Measurements from ENCODE around the gene NKTR. TPM values are rescaled to one million over a fixed set of nuclear protein-coding genes. Genes with fewer than 3 reads are reported as not detected.

NKTR gene
- total RNA-seq, 4 donors from 2014 or later, result 47.7 to 328 (median 66.8) TPM

DNA sequence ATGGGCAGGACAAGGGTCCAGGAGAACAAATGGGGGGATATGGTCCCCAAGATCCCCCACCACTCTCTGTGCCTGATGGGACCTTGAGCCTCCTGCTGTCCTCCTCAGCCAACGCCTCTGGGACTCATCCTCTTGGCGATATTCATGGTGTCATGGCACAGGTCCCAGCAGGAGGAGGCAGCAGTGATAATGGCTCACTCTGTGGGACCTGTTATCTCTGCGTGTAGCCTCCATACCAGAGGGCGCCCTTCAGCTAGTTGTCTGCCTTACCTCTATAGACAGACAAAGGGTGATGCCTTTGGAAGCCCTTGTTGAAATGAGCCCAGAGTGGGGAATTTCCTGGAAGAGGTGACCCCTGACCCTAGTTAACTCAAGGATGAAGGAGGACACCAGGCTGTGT lies 60.4 kb downstream of the NKTR start:
- DNase-seq (ENCODE audit: low spot score in 2 of 2), result no peak
- no peak for TF ChIP-seq POLR2AphosphoS5 (IDR thresholded peaks at IDR 0.05)
- TF ChIP-seq EP300 (IDR thresholded peaks at IDR 0.05), result no peak
- TF ChIP-seq, protein P1, sequence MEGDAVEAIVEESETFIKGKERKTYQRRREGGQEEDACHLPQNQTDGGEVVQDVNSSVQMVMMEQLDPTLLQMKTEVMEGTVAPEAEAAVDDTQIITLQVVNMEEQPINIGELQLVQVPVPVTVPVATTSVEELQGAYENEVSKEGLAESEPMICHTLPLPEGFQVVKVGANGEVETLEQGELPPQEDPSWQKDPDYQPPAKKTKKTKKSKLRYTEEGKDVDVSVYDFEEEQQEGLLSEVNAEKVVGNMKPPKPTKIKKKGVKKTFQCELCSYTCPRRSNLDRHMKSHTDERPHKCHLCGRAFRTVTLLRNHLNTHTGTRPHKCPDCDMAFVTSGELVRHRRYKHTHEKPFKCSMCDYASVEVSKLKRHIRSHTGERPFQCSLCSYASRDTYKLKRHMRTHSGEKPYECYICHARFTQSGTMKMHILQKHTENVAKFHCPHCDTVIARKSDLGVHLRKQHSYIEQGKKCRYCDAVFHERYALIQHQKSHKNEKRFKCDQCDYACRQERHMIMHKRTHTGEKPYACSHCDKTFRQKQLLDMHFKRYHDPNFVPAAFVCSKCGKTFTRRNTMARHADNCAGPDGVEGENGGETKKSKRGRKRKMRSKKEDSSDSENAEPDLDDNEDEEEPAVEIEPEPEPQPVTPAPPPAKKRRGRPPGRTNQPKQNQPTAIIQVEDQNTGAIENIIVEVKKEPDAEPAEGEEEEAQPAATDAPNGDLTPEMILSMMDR (IDR thresholded peaks at IDR 0.05), result no peak
- TF ChIP-seq POLR2A (IDR thresholded peaks at IDR 0.05), result no peak
- Histone ChIP-seq H3K27me3 (no peaks in the 10 kb centered on the region), H3K36me3 (peaks cover 7% of the 10 kb centered on the region), H3K4me3 (no peak overlapping the region), H3K4me1 (peaks cover 14% of the 10 kb centered on the region), H3K27ac (no peak overlapping the region), H3K9me3 (no peaks in the 10 kb centered on the region)
- WGBS, result no CpG with 5 or more reads among the region's 4 CpGs

DNA sequence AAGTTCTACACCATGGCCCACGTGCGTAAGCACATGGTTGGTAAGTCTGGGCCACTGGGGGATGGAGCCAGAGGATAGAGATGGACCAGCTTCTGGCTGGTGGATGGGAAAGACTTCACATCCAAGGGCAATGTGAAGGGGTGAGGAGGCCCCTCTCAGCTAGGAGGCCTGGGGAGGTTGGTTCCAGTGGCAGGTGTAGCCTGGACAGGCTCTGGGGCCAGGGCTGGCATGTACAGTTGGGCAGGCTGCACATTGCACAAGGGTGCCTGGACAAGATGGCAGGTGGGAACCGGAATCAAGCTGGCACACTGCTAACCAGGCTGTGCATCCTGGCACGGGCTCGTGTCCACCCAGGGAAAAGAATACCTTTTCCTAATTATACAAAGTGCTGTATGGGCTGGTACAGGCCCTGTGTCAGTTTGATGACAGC lies 61.1 kb downstream of the NKTR start:
- TF ChIP-seq, protein P1 (IDR thresholded peaks at IDR 0.05), result no peak
- TF ChIP-seq POLR2A (IDR thresholded peaks at IDR 0.05) (no peak), EP300 (IDR thresholded peaks at IDR 0.05) (no peak), POLR2AphosphoS5 (IDR thresholded peaks at IDR 0.05) (no peak)
- no peak overlapping the region for H3K4me3 ChIP-seq
- H3K9me3 ChIP-seq, result no peaks in the 10 kb centered on the region
- no peaks in the 10 kb centered on the region for H3K27me3 ChIP-seq
- WGBS, result 83% methylated on average over 5 of the region's 5 CpGs
- DNase-seq (ENCODE audit: low spot score in 2 of 2), result no peak
- no peak overlapping the region for H3K27ac ChIP-seq
- peaks cover 7% of the 10 kb centered on the region for H3K36me3 ChIP-seq
- peaks cover 16% of the 10 kb centered on the region for H3K4me1 ChIP-seq

DNA sequence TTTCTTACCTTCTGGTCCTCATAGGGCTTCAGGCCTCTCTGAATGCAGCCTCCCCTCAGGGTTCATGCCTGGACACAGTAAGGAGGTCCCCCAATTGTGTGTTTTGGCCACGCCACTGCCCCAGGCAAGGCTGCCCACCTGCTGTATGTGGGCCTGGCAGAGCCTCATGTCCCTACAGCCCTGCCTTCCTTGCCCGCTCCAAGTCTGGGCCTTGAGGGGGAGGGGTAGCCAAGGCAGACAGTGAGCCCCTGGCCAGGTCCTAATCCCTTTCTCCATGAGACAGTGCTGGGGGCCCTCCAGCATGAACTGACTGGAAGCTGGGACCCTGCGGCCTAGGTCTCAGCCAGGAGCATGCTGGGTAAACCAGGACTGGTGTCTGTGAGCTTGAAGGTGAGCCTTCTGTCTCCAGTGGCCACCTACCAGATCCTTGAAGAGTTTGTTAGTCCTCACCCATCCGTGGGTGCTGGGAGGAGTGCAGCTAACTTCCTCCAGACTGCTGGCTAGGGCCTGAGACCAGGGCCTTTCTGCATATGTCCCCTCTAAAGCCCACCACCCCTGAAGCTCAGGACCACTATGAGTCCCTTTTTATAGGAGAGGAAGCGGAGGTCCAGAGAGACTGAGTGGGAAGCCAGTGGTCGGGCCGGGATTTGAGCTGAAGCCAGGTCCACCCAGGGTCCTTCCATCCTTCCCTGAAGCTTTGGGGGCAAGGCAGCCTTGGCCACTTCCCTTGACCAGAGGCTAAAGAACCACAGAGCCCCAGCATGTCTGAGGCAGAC lies 61.7 kb downstream of the NKTR start:
- Histone ChIP-seq H3K4me1 (peaks cover 17% of the 10 kb centered on the region), H3K9me3 (no peaks in the 10 kb centered on the region), H3K4me3 (no peak overlapping the region), H3K27me3 (no peaks in the 10 kb centered on the region), H3K36me3 (peaks cover 7% of the 10 kb centered on the region), H3K27ac (no peak overlapping the region)
- DNase-seq (ENCODE audit: low spot score in 2 of 2), result no peak
- WGBS, result 81% methylated on average over 3 of the region's 7 CpGs
- no peak for TF ChIP-seq POLR2AphosphoS5 (IDR thresholded peaks at IDR 0.05)
- TF ChIP-seq POLR2A (IDR thresholded peaks at IDR 0.05), result no peak
- TF ChIP-seq EP300 (IDR thresholded peaks at IDR 0.05), result no peak
- TF ChIP-seq, protein P1 (IDR thresholded peaks at IDR 0.05), result no peak

DNA sequence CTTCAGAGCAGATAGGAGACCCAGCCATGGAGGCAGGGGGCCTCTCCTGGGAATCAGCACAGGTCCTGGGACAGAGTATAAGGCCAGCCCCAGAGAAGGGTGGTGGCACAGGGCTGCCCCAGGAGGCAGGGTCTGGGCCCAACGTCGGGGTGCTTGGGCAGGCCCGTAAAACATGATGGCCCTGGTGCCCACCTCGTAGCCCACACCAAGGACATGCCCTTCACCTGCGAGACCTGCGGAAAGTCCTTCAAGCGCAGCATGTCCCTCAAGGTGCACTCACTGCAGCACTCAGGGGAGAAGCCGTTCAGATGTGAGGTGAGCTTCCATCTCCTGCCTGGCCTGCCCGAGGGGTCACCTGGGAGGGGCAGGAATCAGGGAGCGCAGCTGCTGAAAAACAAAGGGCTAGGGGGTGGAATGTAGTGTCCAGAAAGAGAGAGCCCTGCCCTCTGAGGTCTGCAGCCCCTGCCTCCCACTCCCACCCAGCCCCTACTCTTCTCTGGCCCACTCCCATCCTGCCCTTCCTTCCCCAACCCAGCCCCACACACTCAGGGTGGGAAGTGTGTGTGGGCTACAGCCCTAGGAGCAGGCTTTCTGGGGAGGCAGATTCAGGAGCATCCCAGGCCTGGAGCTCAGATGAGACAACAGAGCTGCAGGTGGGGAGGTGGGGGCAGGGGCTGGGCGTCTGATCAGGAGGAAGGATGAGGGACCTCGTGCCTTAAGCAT lies 62.5 kb downstream of the NKTR start:
- Histone ChIP-seq H3K36me3 (peaks cover 7% of the 10 kb centered on the region), H3K4me1 (peaks cover 23% of the 10 kb centered on the region), H3K27ac (no peak overlapping the region), H3K9me3 (no peaks in the 10 kb centered on the region), H3K4me3 (no peak overlapping the region), H3K27me3 (no peaks in the 10 kb centered on the region)
- TF ChIP-seq, protein P1 (IDR thresholded peaks at IDR 0.05), result no peak
- no peak for TF ChIP-seq POLR2A (IDR thresholded peaks at IDR 0.05)
- TF ChIP-seq EP300 (IDR thresholded peaks at IDR 0.05), result no peak
- no peak for TF ChIP-seq POLR2AphosphoS5 (IDR thresholded peaks at IDR 0.05)
- 87% methylated on average over 7 of the region's 12 CpGs for WGBS
- DNase-seq (ENCODE audit: low spot score in 2 of 2), result no peak

All from suprapubic skin (tissue), 4 donors.